Activated gamma-delta T cell (primary cell): ENCODE measurements around the gene IL20RA.
"Not testable (repeated sequence)": the region's sequence is repeated elsewhere in the genome, so short reads cannot be mapped to it uniquely, and the experiment has no call there.

Experiments
- DNase-seq: peaks from one replicate; lab custom pipeline; 2025; lab: John Stamatoyannopoulos, UW
- total RNA-seq, 2 donors: gene quantifications; one replicate each; lab custom pipeline; 2026; lab: John Stamatoyannopoulos, UW

The IL20RA gene, protein sequence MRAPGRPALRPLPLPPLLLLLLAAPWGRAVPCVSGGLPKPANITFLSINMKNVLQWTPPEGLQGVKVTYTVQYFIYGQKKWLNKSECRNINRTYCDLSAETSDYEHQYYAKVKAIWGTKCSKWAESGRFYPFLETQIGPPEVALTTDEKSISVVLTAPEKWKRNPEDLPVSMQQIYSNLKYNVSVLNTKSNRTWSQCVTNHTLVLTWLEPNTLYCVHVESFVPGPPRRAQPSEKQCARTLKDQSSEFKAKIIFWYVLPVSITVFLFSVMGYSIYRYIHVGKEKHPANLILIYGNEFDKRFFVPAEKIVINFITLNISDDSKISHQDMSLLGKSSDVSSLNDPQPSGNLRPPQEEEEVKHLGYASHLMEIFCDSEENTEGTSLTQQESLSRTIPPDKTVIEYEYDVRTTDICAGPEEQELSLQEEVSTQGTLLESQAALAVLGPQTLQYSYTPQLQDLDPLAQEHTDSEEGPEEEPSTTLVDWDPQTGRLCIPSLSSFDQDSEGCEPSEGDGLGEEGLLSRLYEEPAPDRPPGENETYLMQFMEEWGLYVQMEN
- 0 to 0.09 reads per million in 2 donors for total RNA-seq

DNA sequence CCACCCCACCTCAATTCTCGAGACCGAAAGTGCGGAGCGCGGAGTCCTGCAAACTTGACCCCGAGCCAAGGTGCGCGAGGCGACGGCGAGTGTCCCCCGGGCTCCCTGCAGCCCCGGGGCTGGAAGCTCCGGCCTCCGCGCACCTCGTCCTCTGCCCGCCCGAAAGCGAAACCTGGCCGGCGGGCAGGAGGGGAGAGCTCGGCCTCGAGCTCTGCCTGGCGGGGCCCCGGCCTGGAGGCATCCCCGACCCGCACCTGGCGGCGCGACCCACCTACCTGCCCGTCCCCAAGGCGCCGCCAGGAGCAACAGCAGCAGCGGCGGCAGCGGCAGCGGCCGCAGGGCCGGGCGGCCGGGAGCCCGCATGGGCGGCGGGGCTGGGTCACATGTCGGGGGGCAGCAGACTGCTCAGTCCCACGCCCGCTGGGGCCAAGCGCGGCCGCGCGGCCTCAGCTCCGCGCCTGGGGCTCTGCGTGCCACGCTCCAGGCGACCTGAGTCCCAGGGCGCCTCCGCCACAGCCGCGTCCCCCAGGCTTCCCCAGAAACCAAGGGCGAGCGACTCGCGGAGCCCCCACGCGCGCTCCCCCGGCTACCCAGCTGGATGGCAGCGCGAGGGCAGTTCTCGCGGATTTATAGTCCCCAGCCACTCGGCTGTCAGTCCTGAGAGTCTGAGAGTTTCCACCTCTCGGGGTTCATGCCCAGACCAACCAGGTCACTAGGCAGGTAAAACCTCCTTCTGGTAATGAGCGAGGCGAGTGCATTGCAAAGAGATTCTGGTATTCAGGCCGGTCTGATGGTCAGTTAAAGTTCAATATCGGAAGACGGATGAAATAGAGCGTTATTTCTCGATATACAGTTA is at the start of gene IL20RA:
IL20RA (minus strand) TSS at position 600 of the 856 bp plus-strand sequence; CDS start at position 363, 237 bp downstream.
- peak; percentile 14 for DNase-seq

DNA sequence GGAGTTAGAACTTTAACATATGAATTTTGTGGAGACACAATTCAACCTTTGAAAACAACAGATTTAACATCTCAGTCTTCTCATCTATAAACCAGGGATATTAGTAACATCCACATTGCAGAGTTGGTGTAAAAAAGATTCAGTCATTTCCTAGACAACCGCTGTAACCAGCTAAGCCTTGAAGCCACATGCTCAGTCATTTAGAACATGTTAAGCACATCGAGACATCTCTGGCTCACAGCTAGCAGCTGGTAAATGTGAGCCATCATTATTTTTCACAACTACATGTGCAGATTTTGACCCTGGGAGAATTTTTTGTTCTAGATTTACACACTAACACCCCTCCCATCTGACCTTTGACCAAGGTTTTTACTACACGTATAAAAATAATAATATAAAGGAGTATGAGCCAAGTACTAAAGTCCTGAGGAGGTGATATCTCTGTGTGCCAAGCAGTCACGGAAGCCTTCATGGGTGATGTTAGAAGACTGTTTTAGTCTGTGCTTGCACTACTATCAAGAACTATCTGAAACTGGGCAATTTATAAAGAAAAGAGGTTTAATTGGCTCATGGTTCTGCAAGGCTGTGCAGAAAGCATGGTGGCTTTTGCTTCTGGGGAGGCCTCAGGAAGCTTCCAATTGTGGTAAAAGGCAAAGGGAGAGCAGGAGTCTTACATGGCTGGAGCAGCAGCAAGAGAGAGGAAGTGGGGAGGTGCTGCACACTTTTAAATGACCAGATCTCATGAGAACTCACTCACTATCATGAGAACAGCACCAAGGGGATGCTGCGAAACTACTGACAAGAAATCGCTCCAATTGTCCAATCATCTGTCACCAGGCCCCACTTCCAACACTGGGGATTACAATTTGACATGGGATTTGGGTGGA is 48.7 kb upstream of the IL20RA start:
- DNase-seq = no peak

DNA sequence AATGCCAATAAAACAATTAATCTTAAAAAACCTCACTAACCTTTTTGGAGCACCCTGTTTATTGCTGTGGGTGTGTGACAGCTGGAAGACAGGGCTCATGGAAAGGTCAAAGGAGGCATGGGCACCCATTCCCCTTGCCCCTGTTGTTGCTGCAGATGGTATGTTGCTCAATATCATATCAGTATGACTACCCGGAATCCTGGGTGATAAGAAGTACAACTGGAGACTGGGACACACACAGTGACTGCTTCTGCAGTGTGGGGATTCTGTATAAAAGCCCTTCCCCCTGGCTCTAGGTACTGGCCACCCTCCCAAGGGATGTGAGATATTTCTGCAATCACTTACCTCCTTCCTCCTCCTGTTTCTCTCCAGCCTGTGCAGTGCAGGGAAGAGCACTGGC is 47.3 kb upstream of the IL20RA start:
- no peak for DNase-seq

DNA sequence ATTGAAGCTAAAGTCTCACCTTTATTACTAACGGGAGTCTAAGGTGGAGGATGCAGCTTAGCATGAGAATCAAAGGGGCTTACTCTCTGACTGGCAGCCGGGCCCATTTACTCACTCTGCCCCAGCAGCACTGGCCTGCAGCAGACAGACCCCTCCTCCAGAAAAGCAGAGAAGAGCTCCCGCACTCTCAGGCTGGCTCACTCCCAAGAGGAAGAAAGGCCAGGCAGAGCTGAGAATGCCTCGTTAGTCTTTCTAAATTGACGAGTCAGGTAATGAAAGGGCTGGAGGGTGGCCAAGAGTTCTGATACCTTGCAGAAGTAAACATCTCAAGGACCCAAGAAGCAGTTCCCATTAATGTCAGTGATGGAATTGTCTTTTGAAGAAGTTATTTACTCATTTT is 44.5 kb upstream of the IL20RA start:
- no peak for DNase-seq

DNA sequence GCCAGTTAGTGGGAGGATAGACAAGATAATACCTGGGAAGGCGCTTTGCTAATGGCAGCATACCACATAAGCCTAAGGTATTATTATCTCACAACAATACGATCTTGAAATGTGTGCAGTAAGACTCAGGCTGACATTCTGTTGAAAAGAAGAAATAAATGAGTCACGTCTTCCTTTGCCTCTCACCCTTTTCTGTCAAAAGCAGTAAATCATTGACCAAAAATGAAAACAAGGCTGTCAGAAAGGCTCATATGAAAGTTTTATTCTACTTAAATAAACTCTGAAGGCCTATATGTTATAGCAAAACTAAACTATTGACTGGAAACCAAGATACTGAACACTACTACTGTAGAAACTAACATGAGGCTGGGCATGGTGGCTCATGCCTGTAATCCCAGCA is 43.1 kb upstream of the IL20RA start:
- no peak for DNase-seq

DNA sequence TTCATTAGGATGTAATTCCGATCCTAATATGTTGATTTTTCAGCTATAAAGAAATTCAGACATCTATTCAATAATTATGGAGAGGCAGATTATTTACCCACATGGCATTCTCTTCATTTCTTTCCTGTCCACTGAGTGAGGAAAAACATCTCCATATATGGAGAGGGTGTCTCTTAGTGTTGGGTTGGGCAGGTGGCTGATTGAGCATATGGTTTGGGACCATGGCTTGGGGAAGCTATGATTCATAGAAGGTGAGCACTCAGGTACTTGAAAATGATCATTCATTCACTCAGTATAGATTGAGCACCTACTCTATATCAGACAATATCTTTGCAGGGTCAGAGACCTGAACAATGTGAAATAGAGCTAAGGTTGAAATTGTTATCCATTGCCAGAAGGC is 41.3 kb upstream of the IL20RA start:
- DNase-seq = no peak

DNA sequence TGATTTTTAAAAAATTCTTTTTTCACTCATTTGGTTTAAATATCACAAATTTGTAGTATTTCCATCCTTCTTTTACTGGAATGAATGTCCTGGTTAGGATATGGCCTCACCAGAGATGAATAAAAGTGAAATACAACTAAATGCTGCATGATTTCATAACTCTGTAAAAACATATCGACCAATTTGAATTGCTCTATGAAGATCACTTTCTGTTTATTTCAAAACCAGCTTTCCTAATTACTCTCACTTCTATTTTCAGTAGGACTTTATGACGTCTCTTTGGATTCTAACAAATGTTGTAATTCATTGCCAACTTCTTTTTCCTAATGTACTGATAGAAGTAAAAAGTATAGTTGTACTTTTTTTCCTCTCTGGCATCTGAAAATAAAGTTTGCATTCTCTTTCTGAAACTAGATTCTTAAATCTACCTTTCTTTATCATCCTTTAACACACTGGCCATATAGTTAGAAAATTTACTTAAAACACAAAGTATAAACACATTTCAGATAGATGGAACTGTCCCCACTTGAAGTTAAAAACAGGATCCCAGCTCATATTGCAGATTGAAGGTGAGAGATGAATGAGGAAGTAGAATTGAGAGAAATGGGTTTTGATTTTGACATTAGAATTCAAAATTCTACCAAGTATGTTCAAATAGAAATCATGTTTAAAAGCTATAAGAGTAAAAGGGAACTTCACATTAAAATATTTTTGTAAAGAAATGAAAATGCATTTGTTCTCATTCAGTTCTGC is 40.3 kb upstream of the IL20RA start:
- no peak for DNase-seq

DNA sequence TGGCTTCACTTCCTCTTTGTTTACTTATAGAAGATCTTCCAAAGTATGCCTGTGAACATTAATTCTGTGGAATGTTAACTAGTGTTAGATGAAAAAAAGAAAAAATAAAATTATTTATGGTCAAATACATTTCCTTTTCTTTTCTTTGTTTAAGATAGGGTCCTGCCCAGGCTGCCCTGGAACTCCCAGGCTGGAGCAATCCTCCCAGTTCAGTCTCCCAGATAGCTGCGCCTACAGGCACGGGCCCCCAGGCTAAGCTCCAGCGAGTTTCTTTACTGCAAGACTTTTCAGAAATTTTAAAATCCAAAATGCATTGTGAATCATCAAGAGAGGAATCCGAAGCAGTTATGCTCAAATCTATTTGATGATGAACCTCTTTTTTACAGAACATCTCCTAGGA is 39.3 kb upstream of the IL20RA start:
- no peak for DNase-seq

DNA sequence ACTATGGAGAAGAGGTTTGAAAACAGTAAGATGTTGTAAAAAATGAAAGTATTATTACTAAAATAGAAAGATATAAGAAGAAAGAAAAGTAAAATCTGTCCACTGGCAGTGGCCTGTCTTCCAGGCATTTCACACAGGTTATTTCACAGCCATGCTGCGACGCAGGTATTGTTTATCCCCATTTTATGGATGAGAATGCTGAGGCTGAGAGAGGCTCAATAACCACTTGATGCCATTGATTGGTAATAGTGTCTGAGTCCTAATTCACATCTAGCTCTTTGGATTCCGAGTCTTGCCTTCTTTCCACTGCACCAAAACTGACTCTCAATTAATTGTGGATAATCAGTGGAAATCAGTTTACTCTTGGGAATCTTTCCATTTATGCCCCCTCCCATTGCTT is 37.2 kb upstream of the IL20RA start:
- DNase-seq = no peak

DNA sequence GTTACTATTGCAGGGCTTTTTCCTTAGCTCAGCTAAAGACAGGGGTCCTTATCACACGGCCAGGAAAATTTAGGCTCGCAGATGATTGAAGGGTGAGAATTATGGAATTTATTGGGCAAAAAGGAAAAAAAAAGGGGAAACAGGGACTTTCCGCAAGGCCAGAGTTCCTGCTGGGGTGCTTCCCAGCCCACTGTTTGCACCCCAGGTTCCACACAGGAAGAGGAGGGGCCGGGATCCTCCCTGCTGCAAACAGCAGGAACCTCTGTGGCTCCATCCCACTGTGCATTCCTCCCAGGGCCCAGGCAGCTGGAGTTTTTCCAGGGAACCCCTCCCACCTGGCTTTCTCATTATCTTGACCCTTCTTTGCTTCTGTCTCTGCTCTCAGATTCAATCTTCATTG is 35.9 kb upstream of the IL20RA start:
- DNase-seq = no peak

DNA sequence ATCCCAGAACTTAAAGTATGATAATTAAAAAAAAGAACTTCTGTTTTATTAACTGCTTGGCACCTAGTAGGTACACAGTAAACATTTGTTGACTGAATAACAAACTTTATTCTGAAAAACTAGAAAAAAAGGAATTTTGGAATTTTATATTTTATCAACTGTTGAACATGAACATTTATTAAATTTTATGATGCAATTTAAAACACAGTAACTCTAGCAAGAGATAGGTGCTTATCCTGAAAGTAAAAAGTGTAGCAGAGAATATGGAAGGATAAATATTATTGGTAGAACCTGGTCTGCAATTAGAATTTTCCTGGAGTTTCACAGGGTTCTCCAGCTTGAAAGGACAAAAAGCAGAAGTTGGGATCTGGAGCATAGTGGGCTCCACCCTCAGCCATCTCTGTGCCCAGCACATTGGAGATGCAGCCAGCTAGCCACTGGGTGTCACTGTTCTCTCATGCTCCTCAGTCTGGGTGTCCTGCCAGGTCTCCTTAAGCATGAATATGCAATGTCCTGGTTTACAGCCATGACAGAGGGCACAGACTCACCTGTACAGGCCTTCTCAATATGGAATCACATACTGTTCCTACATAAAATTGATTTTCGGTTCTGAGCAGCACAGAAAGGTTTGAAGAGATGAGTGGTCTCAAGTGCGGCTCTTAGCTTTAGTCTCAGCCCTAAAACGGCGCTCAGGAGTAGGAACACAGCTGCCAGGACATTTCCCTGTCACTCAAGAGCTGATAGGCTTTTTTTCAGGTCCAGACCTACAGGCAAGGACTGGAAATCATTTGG is 31.7 kb upstream of the IL20RA start:
- no peak for DNase-seq

DNA sequence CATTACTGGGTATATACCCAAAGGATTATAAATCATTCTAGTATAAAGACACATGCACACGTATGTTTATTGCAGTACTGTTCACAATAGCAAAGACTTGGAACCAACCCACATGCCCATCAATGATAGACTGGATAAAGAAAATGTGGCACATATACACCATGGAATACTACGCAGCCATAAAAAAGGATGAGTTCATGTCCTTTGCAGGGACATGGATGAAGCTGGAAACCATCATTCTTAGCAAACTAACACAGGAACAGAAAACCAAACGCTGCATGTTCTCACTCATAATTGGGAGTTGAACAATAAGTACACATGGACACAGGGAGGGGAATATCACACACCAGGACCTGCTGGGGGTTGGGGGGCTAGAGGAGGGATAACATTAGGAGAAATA is 31.0 kb upstream of the IL20RA start:
- not testable (repeated sequence) for DNase-seq

DNA sequence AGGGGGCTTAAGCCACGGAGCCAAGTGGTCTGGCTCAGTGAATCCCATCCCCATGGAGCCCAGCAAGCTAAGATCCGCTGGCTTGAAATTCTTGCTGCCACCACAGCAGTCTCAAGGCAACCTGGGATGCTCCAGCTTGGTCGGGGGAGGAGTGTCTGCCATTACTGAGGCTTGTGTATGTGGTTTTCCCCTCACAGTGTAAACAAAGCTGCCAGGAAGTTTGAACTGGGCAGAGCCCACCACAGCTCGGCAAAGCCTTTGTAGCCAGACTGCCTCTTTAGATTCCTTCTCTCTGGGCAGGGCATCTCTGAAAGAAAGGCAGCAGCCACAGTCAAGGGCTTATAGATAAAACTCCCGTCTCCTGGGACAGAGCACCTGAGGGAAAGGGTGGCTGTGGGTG is 25.5 kb upstream of the IL20RA start:
- DNase-seq = no peak

DNA sequence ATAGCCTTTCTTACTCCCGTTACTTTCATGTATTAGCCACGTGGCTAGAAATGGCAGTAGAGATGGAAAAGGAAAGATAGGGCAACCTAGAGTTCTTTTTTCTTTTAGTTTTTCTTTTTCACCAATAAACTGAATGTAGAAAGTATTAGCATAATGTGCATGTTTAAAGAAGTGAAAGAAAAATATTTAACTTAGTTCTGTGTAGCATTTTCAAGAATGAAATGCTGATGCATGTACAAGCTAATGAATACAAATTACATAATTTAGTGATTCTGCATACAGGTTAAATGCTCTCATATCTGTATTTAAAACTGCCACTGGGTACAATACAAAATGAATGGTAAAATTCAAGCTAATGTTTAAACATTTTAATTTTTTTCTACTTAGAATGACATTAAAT is 22.6 kb upstream of the IL20RA start:
- DNase-seq = no peak

DNA sequence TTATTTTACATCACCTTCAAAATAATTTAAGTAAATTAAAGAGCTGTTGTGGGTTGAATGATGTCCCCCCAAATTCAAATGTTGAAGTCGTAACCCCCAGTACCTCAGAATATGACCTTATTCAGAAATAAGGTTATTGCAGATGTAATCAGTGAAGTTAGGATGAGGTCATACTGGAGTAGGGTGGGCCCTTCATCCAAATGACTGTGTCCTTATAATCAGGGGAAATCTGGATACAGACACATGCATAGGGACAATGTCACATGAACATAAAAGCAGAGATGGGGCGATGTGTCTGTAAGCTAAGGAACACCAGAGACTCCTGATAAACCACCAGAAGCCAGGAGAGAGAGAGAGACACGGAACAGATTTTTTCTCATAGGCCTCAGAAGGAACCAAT is 13.3 kb upstream of the IL20RA start:
- no peak for DNase-seq

DNA sequence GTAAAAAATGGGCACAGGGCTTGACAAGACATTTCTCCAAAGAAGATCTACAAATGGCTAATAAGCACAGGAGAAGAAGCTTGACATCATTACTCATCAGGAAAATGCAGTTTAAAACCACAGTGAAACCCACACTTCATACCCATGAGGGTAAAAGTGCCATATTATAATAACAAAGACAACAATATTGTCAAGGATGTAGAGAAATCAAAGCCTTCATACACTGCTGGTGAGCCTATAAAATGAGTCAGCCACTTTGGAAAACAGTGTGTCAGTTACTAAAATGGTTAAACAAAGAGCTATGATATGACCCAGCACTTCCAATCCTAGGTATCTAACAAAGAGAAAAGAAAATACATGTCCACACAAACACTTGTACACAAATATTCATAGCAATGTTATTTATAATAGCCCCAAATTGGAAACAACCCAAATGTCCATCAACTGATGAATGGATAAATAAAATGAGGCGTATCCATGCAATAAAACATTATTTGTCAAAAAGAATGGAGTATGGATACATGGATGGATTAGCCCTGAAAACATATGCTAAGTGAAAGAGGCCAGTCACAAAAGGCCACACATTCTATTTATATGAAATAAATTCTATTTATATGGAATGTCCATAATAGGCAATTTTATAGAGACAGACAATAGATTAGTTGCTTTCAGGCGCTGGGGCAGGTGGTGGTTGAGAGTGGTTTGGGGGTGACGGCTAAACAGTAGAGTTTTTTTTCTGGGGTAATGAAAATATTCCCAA is 11.5 kb upstream of the IL20RA start:
- DNase-seq = no peak

DNA sequence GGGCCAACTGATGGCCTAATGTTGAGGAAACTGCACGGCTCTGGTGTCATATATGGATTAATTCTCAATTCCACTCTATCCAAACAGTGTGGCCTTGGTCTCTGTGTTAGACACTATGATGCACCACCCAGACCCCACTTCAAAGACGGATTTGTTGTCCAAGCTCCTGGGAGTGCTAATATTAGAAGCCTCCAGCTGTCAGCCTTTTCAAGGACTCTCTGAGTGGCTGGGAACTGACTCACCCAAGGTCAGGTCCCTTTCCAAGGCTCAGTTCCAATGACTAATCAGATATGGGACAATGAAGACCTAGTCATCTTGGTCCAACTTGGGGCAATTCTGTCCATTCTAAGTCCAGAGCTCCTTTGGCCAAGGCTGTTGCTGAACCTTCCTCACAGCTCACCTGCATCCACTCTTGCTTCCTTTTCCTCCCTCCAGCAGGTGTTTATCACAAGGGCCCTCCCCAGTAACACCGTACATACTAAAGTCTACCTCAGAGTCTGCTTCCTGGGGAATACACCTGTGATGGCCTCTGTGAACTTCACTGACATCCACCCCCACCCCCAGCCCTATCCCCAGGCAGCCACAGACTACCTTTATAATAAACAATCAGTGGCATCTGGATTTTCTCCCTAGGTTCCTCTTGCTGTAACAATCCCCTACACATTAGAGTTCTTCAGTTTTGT is 7.2 kb upstream of the IL20RA start:
- DNase-seq = no peak

DNA sequence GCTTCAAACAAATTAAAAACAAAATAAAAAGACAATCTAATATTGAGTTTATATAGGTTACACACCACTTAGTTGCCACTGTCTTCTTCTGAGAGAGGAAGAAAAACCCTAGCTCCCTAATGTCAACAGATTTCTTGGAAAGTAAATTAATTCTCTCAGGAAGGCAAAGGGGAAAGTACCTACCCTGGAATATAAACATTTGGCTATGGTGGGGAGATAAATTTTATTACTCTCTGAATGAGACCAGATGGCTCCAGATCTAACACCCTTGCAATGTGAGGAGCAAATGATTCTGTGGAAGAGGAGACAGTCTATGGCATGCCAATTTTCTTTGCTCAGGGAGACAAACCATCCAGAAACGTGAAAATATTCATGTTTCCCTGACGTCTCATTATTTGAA is 4.3 kb upstream of the IL20RA start:
- DNase-seq = no peak

DNA sequence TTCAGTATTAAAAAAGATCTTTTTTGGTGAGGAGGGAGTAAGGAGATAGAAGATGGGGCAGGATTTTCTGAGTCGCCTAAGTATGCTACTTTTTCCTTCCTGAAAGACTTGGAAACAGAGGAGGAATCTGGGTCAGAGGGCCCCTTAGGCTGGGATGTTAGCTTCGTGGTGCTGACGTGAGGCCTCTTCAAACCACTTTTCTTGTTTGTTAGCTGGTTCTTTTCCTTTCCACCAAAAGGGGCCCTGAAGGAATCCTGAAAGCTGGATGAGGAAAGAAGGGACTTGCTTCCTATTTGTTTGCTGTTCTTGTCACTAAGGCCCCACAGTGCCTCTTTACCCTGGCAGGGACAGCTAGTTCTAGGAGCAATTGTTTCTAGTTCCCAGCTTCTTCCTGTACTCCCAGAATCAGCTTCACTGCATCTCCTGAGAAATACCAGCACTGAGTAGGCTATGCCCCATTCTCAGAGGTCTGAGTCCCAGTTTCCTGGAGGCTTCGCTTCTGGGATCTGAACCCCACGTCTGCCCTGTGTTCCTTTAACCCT is 2.2 kb upstream of the IL20RA start:
- no peak for DNase-seq
